ENCODE measurements around the gene NES. TPM values are rescaled to one million over a fixed set of nuclear protein-coding genes. Genes with fewer than 3 reads are reported as not detected.

NES gene
- total and polyA plus RNA-seq, 2 experiments from 2014 or later = 25.0 to 95.9 TPM

- TF ChIP-seq REST (IDR thresholded peaks at IDR 0.05; ENCODE audit: unreplicated experiment) = peak; percentile 93
- TF ChIP-seq, protein P1, sequence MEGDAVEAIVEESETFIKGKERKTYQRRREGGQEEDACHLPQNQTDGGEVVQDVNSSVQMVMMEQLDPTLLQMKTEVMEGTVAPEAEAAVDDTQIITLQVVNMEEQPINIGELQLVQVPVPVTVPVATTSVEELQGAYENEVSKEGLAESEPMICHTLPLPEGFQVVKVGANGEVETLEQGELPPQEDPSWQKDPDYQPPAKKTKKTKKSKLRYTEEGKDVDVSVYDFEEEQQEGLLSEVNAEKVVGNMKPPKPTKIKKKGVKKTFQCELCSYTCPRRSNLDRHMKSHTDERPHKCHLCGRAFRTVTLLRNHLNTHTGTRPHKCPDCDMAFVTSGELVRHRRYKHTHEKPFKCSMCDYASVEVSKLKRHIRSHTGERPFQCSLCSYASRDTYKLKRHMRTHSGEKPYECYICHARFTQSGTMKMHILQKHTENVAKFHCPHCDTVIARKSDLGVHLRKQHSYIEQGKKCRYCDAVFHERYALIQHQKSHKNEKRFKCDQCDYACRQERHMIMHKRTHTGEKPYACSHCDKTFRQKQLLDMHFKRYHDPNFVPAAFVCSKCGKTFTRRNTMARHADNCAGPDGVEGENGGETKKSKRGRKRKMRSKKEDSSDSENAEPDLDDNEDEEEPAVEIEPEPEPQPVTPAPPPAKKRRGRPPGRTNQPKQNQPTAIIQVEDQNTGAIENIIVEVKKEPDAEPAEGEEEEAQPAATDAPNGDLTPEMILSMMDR (conservative IDR thresholded peaks at IDR 0.05; ENCODE audit: low read depth in 2 of 2) = no peak
- TF ChIP-seq POLR2AphosphoS5 (IDR thresholded peaks at IDR 0.05; ENCODE audit: low read depth) = no peak
- TF ChIP-seq ZNF114 (CRISPR knock-in tag; IDR thresholded peaks at IDR 0.05) = no peak
- no peak for TF ChIP-seq JUNB (IDR thresholded peaks at IDR 0.05; ENCODE audit: unreplicated experiment)
These were observed 24.8 kb downstream of the NES start (continued) for GRCh38 chr1:156652131-156652991.

GRCh38 chr1:156648951-156649350, 28.3 kb downstream of the NES start:
- no peak overlapping the region for H3K4me3 Mint-ChIP-seq
- TF ChIP-seq, protein P1 (conservative IDR thresholded peaks at IDR 0.05; ENCODE audit: low read depth in 2 of 2) = peak in 1 of 2 experiments; percentile 21; a peak in 2 of 4 replicates
- TF ChIP-seq, protein P2, sequence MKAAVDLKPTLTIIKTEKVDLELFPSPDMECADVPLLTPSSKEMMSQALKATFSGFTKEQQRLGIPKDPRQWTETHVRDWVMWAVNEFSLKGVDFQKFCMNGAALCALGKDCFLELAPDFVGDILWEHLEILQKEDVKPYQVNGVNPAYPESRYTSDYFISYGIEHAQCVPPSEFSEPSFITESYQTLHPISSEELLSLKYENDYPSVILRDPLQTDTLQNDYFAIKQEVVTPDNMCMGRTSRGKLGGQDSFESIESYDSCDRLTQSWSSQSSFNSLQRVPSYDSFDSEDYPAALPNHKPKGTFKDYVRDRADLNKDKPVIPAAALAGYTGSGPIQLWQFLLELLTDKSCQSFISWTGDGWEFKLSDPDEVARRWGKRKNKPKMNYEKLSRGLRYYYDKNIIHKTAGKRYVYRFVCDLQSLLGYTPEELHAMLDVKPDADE (IDR thresholded peaks at IDR 0.05) = no peak
- Histone ChIP-seq H3K4me3 (no peak overlapping the region), H3K36me3 (ENCODE audit: insufficient read depth) (no peaks in the 10 kb centered on the region), H4K20me1 (replicated peaks; ENCODE audit: insufficient read depth) (0 out of 2 replicates have a peak, but pooled peaks cover 3% of the 10 kb centered on the region), H2AFZ (no peak overlapping the region), H3K4me2 (no peak overlapping the region), H3K27ac (ENCODE audit: low read depth) (no peak overlapping the region), H3K4me1 (ENCODE audit: insufficient read depth) (no peaks in the 10 kb centered on the region; the same call in 1 of the 2 replicates), H3K27me3 (ENCODE audit: insufficient read depth) (peaks cover 86% of the 10 kb centered on the region), H3K9me2 (ENCODE audit: insufficient read depth) (no peaks in the 10 kb centered on the region), H3K79me2 (replicated peaks; ENCODE audit: insufficient read depth) (no peaks in the 10 kb centered on the region), H3F3A (replicated peaks; ENCODE audit: low read depth) (no peaks in the 10 kb centered on the region; the same call in 1 of the 2 replicates)
- peaks cover 30% of the 10 kb centered on the region for H3K27me3 Mint-ChIP-seq (ENCODE audit: insufficient read depth, low read depth, poor library complexity)
- H3K4me1 Mint-ChIP-seq = peaks cover 11% of the 10 kb centered on the region
- H3K9me3 Mint-ChIP-seq = no peaks in the 10 kb centered on the region; the same call in 2 of the 3 replicates
- DNase-seq (ENCODE audit: low spot score) = no peak
- H3K36me3 Mint-ChIP-seq (ENCODE audit: low read depth) = no peaks in the 10 kb centered on the region; the same call in 2 of the 3 replicates
- no peak overlapping the region for H3K27ac Mint-ChIP-seq
- no peak for ATAC-seq
